HEK293 (cell line): ENCODE results near the gene DEFB132.

Experiments used
- CTCF ChIA-PET: fragments of 350-600 bp; formaldehyde crosslinking; extraction: SDS; loops from one replicate; lab custom pipeline; 2021; ENCODE audit warnings: antibody characterized with exemption; lab: Yijun Ruan, JAX
- POLR2A ChIA-PET: fragments of 300-600 bp; formaldehyde crosslinking; extraction: SDS; loops from one replicate; lab custom pipeline; 2020; ENCODE audit warnings: antibody characterized with exemption, inconsistent platforms; lab: Yijun Ruan, JAX
- H3K27ac ChIP-seq: fragments of 200-500 bp; sonication (Bioruptor generic); 2 replicates; pipeline ENCODE4 v1.5.1; 2014; ENCODE audit warnings: low read depth, low read length, control low read depth, inconsistent platforms; ENCODE audit errors: extremely low read depth
- H3K36me3 ChIP-seq, 2 experiments: fragments of 200-500 bp in 1 of 2; sonication (Bioruptor generic) in 1 of 2; 1 replicate in 1 of 2; 2 replicates in 1 of 2; pipeline ENCODE4 v1.5.1; 2014 to 2017; ENCODE audit warnings: inconsistent platforms in 2 of 2, low read length in 2 of 2; ENCODE audit not compliant: control insufficient read depth in 2 of 2, insufficient read depth in 1 of 2
- H3K4me1 ChIP-seq: fragments of 200-500 bp; sonication (Bioruptor generic); 2 replicates; pipeline ENCODE4 v1.5.1; 2014; ENCODE audit warnings: mild to moderate bottlenecking, low read length, inconsistent platforms; ENCODE audit not compliant: control insufficient read depth, insufficient read depth
- H3K4me3 ChIP-seq: 2 replicates; pipeline ENCODE4 v1.5.1; 2011; ENCODE audit warnings: low read depth, mild to moderate bottlenecking, control low read depth, low read length, moderate library complexity
- H3K9me3 ChIP-seq: fragments of 200-500 bp; sonication (Bioruptor generic); 2 replicates; pipeline ENCODE4 v1.5.1; 2014; ENCODE audit warnings: low read depth, low read length, inconsistent platforms; ENCODE audit not compliant: control insufficient read depth, insufficient read depth
- BCL11A ChIP-seq: fragments of 450-650 bp; formaldehyde crosslinking; IDR thresholded peaks from 2 replicates; pipeline ENCODE4 v1.5.1; 2016; ENCODE audit warnings: low read depth, missing biosample characterization, missing genetic modification characterization
- BCL11B ChIP-seq: fragments of 450-650 bp; formaldehyde crosslinking; IDR thresholded peaks from 2 replicates; pipeline ENCODE4 v1.5.1; 2016; ENCODE audit warnings: low read depth, missing biosample characterization, missing genetic modification characterization
- GLIS2 ChIP-seq: fragments of 450-650 bp; formaldehyde crosslinking; IDR thresholded peaks from 2 replicates; pipeline ENCODE4 v1.5.1; 2016; ENCODE audit warnings: missing biosample characterization, missing genetic modification characterization
- MEIS1 ChIP-seq: sonication (generic); formaldehyde crosslinking; IDR thresholded peaks from 2 replicates; pipeline ENCODE4 v1.8.1; 2022; ENCODE audit warnings: missing genetic modification reagents, mild to moderate bottlenecking, borderline replicate concordance
- PRDM4 ChIP-seq: fragments of 450-650 bp; formaldehyde crosslinking; IDR thresholded peaks from 2 replicates; pipeline ENCODE4 v1.5.1; 2017; ENCODE audit warnings: missing biosample characterization, missing genetic modification characterization
- REPIN1 ChIP-seq: fragments of 450-650 bp; formaldehyde crosslinking; IDR thresholded peaks from 2 replicates; pipeline ENCODE4 v1.5.1; 2017; ENCODE audit warnings: missing biosample characterization, missing genetic modification characterization, low read depth
- SCRT2 ChIP-seq: fragments of 450-650 bp; formaldehyde crosslinking; IDR thresholded peaks from 2 replicates; pipeline ENCODE4 v1.5.1; 2016; ENCODE audit warnings: missing biosample characterization, missing genetic modification characterization
- WT1 ChIP-seq: fragments of 450-650 bp; formaldehyde crosslinking; IDR thresholded peaks from 2 replicates; pipeline ENCODE4 v1.5.1; 2016; ENCODE audit warnings: missing biosample characterization, missing genetic modification characterization
- ZFP3 ChIP-seq: fragments of 450-650 bp; formaldehyde crosslinking; IDR thresholded peaks from 2 replicates; pipeline ENCODE4 v1.5.1; 2016; ENCODE audit warnings: low read depth, missing biosample characterization, missing genetic modification characterization
- ZNF10 ChIP-seq: fragments of 450-650 bp; formaldehyde crosslinking; IDR thresholded peaks from 2 replicates; pipeline ENCODE4 v1.5.1; 2017; ENCODE audit warnings: missing biosample characterization, missing genetic modification characterization
- ZNF155 ChIP-seq: fragments of 450-650 bp; formaldehyde crosslinking; IDR thresholded peaks from 2 replicates; pipeline ENCODE4 v1.5.1; 2016; ENCODE audit warnings: missing biosample characterization, missing genetic modification characterization
- ZNF16 ChIP-seq: fragments of 450-650 bp; formaldehyde crosslinking; IDR thresholded peaks from 2 replicates; pipeline ENCODE4 v1.5.1; 2016; ENCODE audit warnings: low read depth, missing biosample characterization, missing genetic modification characterization
- ZNF175 ChIP-seq: fragments of 450-650 bp; formaldehyde crosslinking; IDR thresholded peaks from 2 replicates; pipeline ENCODE4 v1.5.1; 2016; ENCODE audit warnings: missing biosample characterization, missing genetic modification characterization
- ZNF248 ChIP-seq: fragments of 450-650 bp; formaldehyde crosslinking; IDR thresholded peaks from 2 replicates; pipeline ENCODE4 v1.5.1; 2017; ENCODE audit warnings: missing biosample characterization, missing genetic modification characterization
- ZNF266 ChIP-seq: fragments of 450-650 bp; formaldehyde crosslinking; IDR thresholded peaks from 2 replicates; pipeline ENCODE4 v1.5.1; 2016; ENCODE audit warnings: missing biosample characterization, missing genetic modification characterization, low read depth
- ZNF274 ChIP-seq, 2 experiments: fragments of 200-500 bp in 1 of 2; fragments of 450-650 bp in 1 of 2; sonication (Bioruptor generic) in 1 of 2; formaldehyde crosslinking in 1 of 2; IDR thresholded peaks; 2 replicates each; pipeline versions ENCODE4 v1.5.1 to v1.6.1; 2014 to 2016; ENCODE audit warnings: borderline replicate concordance in 1 of 2, inconsistent platforms in 1 of 2, low read length in 1 of 2, missing biosample characterization in 1 of 2, missing genetic modification characterization in 1 of 2
- ZNF324 ChIP-seq: fragments of 450-650 bp; formaldehyde crosslinking; IDR thresholded peaks from 2 replicates; pipeline ENCODE4 v1.5.1; 2016; ENCODE audit warnings: missing biosample characterization, missing genetic modification characterization
- ZNF350 ChIP-seq: fragments of 450-650 bp; formaldehyde crosslinking; IDR thresholded peaks from 2 replicates; pipeline ENCODE4 v1.5.0; 2017; ENCODE audit warnings: missing biosample characterization, mild to moderate bottlenecking, missing genetic modification characterization
- ZNF391 ChIP-seq: fragments of 450-650 bp; formaldehyde crosslinking; IDR thresholded peaks from 2 replicates; pipeline ENCODE4 v1.5.1; 2016; ENCODE audit warnings: low read depth, missing biosample characterization, missing genetic modification characterization, borderline replicate concordance
- ZNF510 ChIP-seq: fragments of 450-650 bp; formaldehyde crosslinking; IDR thresholded peaks from 2 replicates; pipeline ENCODE4 v1.5.1; 2018; ENCODE audit warnings: mild to moderate bottlenecking, missing genetic modification characterization, missing biosample characterization; ENCODE audit not compliant: insufficient replicate concordance
- ZNF513 ChIP-seq: fragments of 450-650 bp; IDR thresholded peaks from 2 replicates; pipeline ENCODE4 v1.5.1; 2018; ENCODE audit warnings: missing biosample characterization, missing genetic modification characterization
- ZNF530 ChIP-seq: fragments of 450-650 bp; formaldehyde crosslinking; IDR thresholded peaks from 2 replicates; pipeline ENCODE4 v1.5.1; 2016; ENCODE audit warnings: low read depth, missing biosample characterization, missing genetic modification characterization
- ZNF548 ChIP-seq: fragments of 450-650 bp; formaldehyde crosslinking; IDR thresholded peaks from 2 replicates; pipeline ENCODE4 v1.5.1; 2016; ENCODE audit warnings: missing biosample characterization, missing genetic modification characterization
- ZNF621 ChIP-seq: fragments of 450-650 bp; formaldehyde crosslinking; IDR thresholded peaks from 2 replicates; pipeline ENCODE4 v1.5.1; 2017; ENCODE audit warnings: missing biosample characterization, missing genetic modification characterization
- ZNF654 ChIP-seq: fragments of 450-650 bp; formaldehyde crosslinking; IDR thresholded peaks from 2 replicates; pipeline ENCODE4 v1.5.1; 2016; ENCODE audit warnings: low read depth, missing biosample characterization, missing genetic modification characterization
- ZXDB ChIP-seq: fragments of 450-650 bp; formaldehyde crosslinking; IDR thresholded peaks from 2 replicates; pipeline ENCODE4 v1.5.1; 2016; ENCODE audit warnings: missing biosample characterization, missing genetic modification characterization
- TF ChIP-seq, protein P1 (sequence below): fragments of 450-650 bp; formaldehyde crosslinking; IDR thresholded peaks from 2 replicates; pipeline ENCODE4 v1.5.1; 2016; ENCODE audit warnings: missing biosample characterization, missing genetic modification characterization

The DEFB132 gene

DNA sequence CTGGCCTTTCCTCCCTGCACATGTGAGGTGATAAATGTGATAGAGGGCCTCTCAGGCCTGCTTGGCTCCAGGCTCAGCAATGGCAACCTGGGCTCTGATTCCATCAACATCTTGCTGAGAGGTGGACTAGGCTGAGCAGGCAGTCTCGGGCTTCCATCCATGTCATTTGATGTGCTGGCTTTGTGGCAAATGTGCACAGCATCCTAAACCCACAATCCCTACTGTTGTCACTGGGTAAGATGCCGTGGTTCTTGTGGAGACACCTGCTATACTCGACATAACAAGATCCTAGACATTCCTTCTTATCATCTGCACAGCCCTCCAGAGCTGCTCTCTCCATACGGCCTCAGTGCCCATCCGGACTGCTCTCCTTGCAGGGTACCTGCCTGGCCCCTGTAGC lies 37.1 kb downstream of the DEFB132 start (continued):
- TF ChIP-seq GLIS2 (tag by site-specific recombination): no peak
- TF ChIP-seq, all 188 proteins: peak for 0

GRCh38 chr20:295804-296203 lies 38.3 kb downstream of the DEFB132 start:
- no peak overlapping the region for H3K27ac ChIP-seq
- no peak for TF ChIP-seq ZNF621
- no peak for TF ChIP-seq SCRT2 (tag by site-specific recombination)
- no peak for TF ChIP-seq ZNF350 (tag by site-specific recombination)
- no peak for TF ChIP-seq ZNF155 (tag by site-specific recombination)
- no peak for TF ChIP-seq ZNF391 (tag by site-specific recombination)
- no peak for TF ChIP-seq ZNF530 (tag by site-specific recombination)
- TF ChIP-seq ZNF16 (tag by site-specific recombination): no peak
- no peak for TF ChIP-seq ZNF548 (tag by site-specific recombination)
- TF ChIP-seq MEIS1 (CRISPR knock-in tag): no peak
- TF ChIP-seq REPIN1: no peak
- no peak for TF ChIP-seq ZNF510 (tag by site-specific recombination)
- no peak for TF ChIP-seq ZNF266
- no peak for TF ChIP-seq ZFP3 (tag by site-specific recombination)
- no peak for TF ChIP-seq ZNF175 (tag by site-specific recombination)
- TF ChIP-seq ZNF248: no peak
- TF ChIP-seq ZNF10: no peak
- no peak for TF ChIP-seq ZNF654
- ChIA-PET CTCF (interaction anchor here (0.5 to 2.9 kb wide), 3 partner anchors 10 to 87 kb away, joined by 3 to 15 read pairs (median 3); no protein-coding TSS in a partner anchor), POLR2A (interaction anchor here (0.8 kb wide), 1 partner anchor 52 kb away, joined by 3 read pairs; the partner anchor contains the start of gene NRSN2)
- H3K4me1 ChIP-seq: peaks cover 29% of the 10 kb centered on the region
- no peaks in the 10 kb centered on the region for H3K9me3 ChIP-seq
- H3K36me3 ChIP-seq: peaks cover 0 to 15% of the 10 kb centered on the region in 2 experiments; a peak in 1 of 3 replicates
- no peak overlapping the region for H3K4me3 ChIP-seq

- ChIA-PET CTCF (interaction anchor here (0.7 to 2.9 kb wide), 2 partner anchors 15 to 34 kb away, joined by 4 to 15 read pairs; no protein-coding TSS in a partner anchor), POLR2A (interaction anchor here (1.1 to 6.2 kb wide), 5 partner anchors 27 to 246 kb away, joined by 3 to 74 read pairs (median 5); partner anchors contain the start of genes NRSN2 and SOX12)
- Histone ChIP-seq H3K4me1 (peaks cover 27% of the 10 kb centered on the region), H3K27ac (peak within 1 kb of the TSS; percentile 98), H3K4me3 (peak within 1 kb of the TSS; percentile 53), H3K36me3 (peaks cover 0 to 15% of the 10 kb centered on the region in 2 experiments; a peak in 1 of 3 replicates), H3K9me3 (no peaks in the 10 kb centered on the region)
- TF ChIP-seq ZNF513 (tag by site-specific recombination) (no peak), ZNF175 (tag by site-specific recombination) (no peak), BCL11B (tag by site-specific recombination) (no peak; the same call in 1 of the 2 replicates), ZNF266 (no peak), WT1 (peak; percentile 79), ZNF324 (peak; percentile 82), BCL11A (tag by site-specific recombination) (peak; percentile 87), ZXDB (peak; percentile 97), ZNF274 (IDR thresholded peaks at IDR 0.05; ENCODE audit: low read length) (no peak), ZNF274 (tag by site-specific recombination; IDR thresholded peaks at IDR 0.05; ENCODE audit: borderline replicate concordance) (no peak), PRDM4 (peak; percentile 93)
- TF ChIP-seq, protein P1, sequence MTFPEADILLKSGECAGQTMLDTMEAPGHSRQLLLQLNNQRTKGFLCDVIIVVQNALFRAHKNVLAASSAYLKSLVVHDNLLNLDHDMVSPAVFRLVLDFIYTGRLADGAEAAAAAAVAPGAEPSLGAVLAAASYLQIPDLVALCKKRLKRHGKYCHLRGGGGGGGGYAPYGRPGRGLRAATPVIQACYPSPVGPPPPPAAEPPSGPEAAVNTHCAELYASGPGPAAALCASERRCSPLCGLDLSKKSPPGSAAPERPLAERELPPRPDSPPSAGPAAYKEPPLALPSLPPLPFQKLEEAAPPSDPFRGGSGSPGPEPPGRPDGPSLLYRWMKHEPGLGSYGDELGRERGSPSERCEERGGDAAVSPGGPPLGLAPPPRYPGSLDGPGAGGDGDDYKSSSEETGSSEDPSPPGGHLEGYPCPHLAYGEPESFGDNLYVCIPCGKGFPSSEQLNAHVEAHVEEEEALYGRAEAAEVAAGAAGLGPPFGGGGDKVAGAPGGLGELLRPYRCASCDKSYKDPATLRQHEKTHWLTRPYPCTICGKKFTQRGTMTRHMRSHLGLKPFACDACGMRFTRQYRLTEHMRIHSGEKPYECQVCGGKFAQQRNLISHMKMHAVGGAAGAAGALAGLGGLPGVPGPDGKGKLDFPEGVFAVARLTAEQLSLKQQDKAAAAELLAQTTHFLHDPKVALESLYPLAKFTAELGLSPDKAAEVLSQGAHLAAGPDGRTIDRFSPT (tag by site-specific recombination): peak; percentile 88
These were observed 39.8 kb downstream of the DEFB132 start, which contains the start of gene ZCCHC3 for GRCh38 chr20:297098-297924. Gene ZCCHC3 (plus strand): TSS chr20:297570. CDS start chr20:297587, 17 bp downstream.
